OCI-LY3 (cell line): ENCODE data around the gene NR4A1.

Experiments used
- CTCF ChIP-seq: fragments of 200-600, 300-600 bp; sonication (generic); IDR thresholded peaks from 2 replicates; pipeline ENCODE4 v1.5.1; 2014; ENCODE audit warnings: antibody characterized with exemption, low read length, low read depth
- EZH2phosphoT487 ChIP-seq: fragments of 200-600 bp; shearing (Covaris generic); IDR thresholded peaks from 2 replicates; pipeline ENCODE4 v1.6.1; 2018; ENCODE audit warnings: antibody characterized with exemption, mixed run types, low read depth

- no peak for TF ChIP-seq CTCF
- no peak for TF ChIP-seq EZH2phosphoT487
Measured at GRCh38 chr12:52024845-52025230, 26.4 kb upstream of the NR4A1 start.
